Loucy (cell line): ENCODE measurements around the gene AK4.
A peak's percentile ranks its signal among the peaks of the same experiment; 100 is the strongest.

ENCODE experiments used
- H2AFZ ChIP-seq: fragments of 200-600 bp; sonication (generic); 2 replicates; pipeline ENCODE4 v1.6.0; 2016; ENCODE audit warnings: antibody characterized with exemption, mild to moderate bottlenecking, low read length, moderate library complexity
- H3F3A ChIP-seq: fragments of 200-600 bp; 2 replicates; pipeline ENCODE4 v1.6.0; 2016; ENCODE audit warnings: antibody characterized with exemption, low read depth, mild to moderate bottlenecking
- H3K27me3 ChIP-seq: fragments of 200-600 bp; sonication (generic); 2 replicates; pipeline ENCODE4 v1.6.1; 2014; ENCODE audit warnings: low read length, mild to moderate bottlenecking; ENCODE audit not compliant: insufficient read depth, poor library complexity, severe bottlenecking
- H3K36me3 ChIP-seq: fragments of 200-600 bp; sonication (generic); 2 replicates; pipeline ENCODE4 v1.6.1; 2016; ENCODE audit warnings: low read length; ENCODE audit not compliant: insufficient read depth
- H3K4me1 ChIP-seq: fragments of 200-600 bp; sonication (generic); 2 replicates; pipeline ENCODE4 v1.5.1; 2014; ENCODE audit warnings: low read length, mild to moderate bottlenecking; ENCODE audit not compliant: insufficient read depth, poor library complexity, severe bottlenecking
- H3K4me2 ChIP-seq: fragments of 200-600 bp; sonication (generic); 2 replicates; pipeline ENCODE4 v1.6.0; 2014; ENCODE audit warnings: antibody characterized with exemption, low read length, low read depth, mild to moderate bottlenecking; ENCODE audit not compliant: poor library complexity, severe bottlenecking
- H3K4me3 ChIP-seq: fragments of 200-600 bp; sonication (generic); 2 replicates; pipeline ENCODE4 v1.5.1; 2014; ENCODE audit warnings: low read length, mild to moderate bottlenecking, mixed read lengths; ENCODE audit not compliant: poor library complexity, severe bottlenecking
- H3K79me2 ChIP-seq: fragments of 200-600 bp; sonication (generic); 2 replicates; pipeline ENCODE4 v1.6.1; 2014; ENCODE audit warnings: low read length; ENCODE audit not compliant: insufficient read depth
- H3K9ac ChIP-seq: fragments of 200-600 bp; sonication (generic); 2 replicates; pipeline ENCODE4 v1.6.0; 2014; ENCODE audit warnings: mild to moderate bottlenecking, low read depth, low read length, moderate library complexity; ENCODE audit not compliant: poor library complexity, severe bottlenecking
- H3K9me2 ChIP-seq: fragments of 200-600 bp; sonication (generic); replicated peaks from 2 replicates; pipeline ENCODE4 v1.6.1; 2016; ENCODE audit warnings: low read depth, low read length, mixed read lengths
- H3K9me3 ChIP-seq: fragments of 200-600 bp; sonication (generic); 2 replicates; pipeline ENCODE4 v1.6.1; 2014; ENCODE audit warnings: mild to moderate bottlenecking, antibody characterized with exemption, low read length, low read depth; ENCODE audit not compliant: insufficient read depth
- H4K20me1 ChIP-seq: fragments of 200-600 bp; sonication (generic); 2 replicates; pipeline ENCODE4 v1.6.0; 2014; ENCODE audit warnings: antibody characterized with exemption, low read length, mild to moderate bottlenecking; ENCODE audit not compliant: insufficient read depth, poor library complexity, severe bottlenecking
- EZH2phosphoT487 ChIP-seq: fragments of 200-600 bp; IDR thresholded peaks from 2 replicates; pipeline ENCODE4 v1.6.1; 2018; ENCODE audit warnings: antibody characterized with exemption, mild to moderate bottlenecking, moderate library complexity, borderline replicate concordance
- TF ChIP-seq, protein P1 (sequence below): fragments of 200-600 bp; sonication (generic); conservative IDR thresholded peaks from 2 replicates; pipeline ENCODE4 v1.5.1; 2014; ENCODE audit warnings: mild to moderate bottlenecking, antibody characterized with exemption, low read length

AK4 gene

DNA sequence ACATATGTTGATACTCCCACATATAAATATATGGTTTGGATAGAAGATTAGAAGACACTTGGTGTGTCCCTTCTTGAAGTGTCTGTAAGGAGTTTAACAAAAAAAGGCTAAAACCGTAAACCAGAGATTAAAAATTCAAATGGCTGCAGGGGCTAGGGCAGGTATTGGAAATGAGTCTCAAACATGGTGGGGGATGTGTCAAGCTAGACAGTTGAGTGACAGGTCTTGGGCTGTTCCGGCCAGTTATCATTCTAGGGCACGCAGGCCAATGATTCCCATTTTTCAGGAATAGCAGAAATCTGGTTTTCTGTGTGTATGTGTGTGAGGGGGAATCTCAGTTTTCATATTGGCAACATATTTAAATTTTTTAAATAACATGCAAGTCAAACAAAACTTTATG lies 77.2 kb downstream of the AK4 start:
- H3F3A ChIP-seq, result peaks cover 8% of the 10 kb centered on the region
- no peak overlapping the region for H2AFZ ChIP-seq
- TF ChIP-seq, protein P1, sequence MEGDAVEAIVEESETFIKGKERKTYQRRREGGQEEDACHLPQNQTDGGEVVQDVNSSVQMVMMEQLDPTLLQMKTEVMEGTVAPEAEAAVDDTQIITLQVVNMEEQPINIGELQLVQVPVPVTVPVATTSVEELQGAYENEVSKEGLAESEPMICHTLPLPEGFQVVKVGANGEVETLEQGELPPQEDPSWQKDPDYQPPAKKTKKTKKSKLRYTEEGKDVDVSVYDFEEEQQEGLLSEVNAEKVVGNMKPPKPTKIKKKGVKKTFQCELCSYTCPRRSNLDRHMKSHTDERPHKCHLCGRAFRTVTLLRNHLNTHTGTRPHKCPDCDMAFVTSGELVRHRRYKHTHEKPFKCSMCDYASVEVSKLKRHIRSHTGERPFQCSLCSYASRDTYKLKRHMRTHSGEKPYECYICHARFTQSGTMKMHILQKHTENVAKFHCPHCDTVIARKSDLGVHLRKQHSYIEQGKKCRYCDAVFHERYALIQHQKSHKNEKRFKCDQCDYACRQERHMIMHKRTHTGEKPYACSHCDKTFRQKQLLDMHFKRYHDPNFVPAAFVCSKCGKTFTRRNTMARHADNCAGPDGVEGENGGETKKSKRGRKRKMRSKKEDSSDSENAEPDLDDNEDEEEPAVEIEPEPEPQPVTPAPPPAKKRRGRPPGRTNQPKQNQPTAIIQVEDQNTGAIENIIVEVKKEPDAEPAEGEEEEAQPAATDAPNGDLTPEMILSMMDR, result no peak
- no peak for TF ChIP-seq EZH2phosphoT487
- H3K4me1 ChIP-seq, result peaks cover 14% of the 10 kb centered on the region
- H3K9ac ChIP-seq, result no peak overlapping the region
- no peaks in the 10 kb centered on the region for H3K9me3 ChIP-seq
- H4K20me1 ChIP-seq, result no peaks in the 10 kb centered on the region
- H3K79me2 ChIP-seq, result peaks cover 14% of the 10 kb centered on the region; the same call in 1 of the 2 replicates
- H3K36me3 ChIP-seq, result peaks cover 61% of the 10 kb centered on the region; the same call in 1 of the 2 replicates
- no peaks in the 10 kb centered on the region for H3K27me3 ChIP-seq
- H3K9me2 ChIP-seq, result no peaks in the 10 kb centered on the region
- H3K4me2 ChIP-seq, result no peak overlapping the region
- no peak overlapping the region for H3K4me3 ChIP-seq

- no peaks in the 10 kb centered on the region for H3K79me2 ChIP-seq
- H3K9me2 ChIP-seq, result no peaks in the 10 kb centered on the region
- peak overlapping the region; percentile 64 for H3K9ac ChIP-seq
- H3K4me2 ChIP-seq, result peak overlapping the region; percentile 68
- peaks cover 26% of the 10 kb centered on the region; the same call in 1 of the 2 replicates for H3K36me3 ChIP-seq
- H4K20me1 ChIP-seq, result no peaks in the 10 kb centered on the region
- H2AFZ ChIP-seq, result no peak overlapping the region
- H3K4me3 ChIP-seq, result no peak overlapping the region
- peaks cover 29% of the 10 kb centered on the region for H3F3A ChIP-seq
- no peaks in the 10 kb centered on the region for H3K9me3 ChIP-seq
- peaks cover 53% of the 10 kb centered on the region for H3K4me1 ChIP-seq
- TF ChIP-seq, protein P1, result no peak
- no peak for TF ChIP-seq EZH2phosphoT487
- H3K27me3 ChIP-seq, result no peaks in the 10 kb centered on the region
These were observed 81.2 kb downstream of the AK4 start for GRCh38 chr1:65229201-65229600.

GRCh38 chr1:65229754-65230339 lies 81.8 kb downstream of the AK4 start:
- Histone ChIP-seq H2AFZ (no peak overlapping the region), H3K27me3 (no peaks in the 10 kb centered on the region), H3K9ac (peak overlapping the region; percentile 64), H3K36me3 (peaks cover 20% of the 10 kb centered on the region; the same call in 1 of the 2 replicates), H3K4me2 (peak overlapping the region; percentile 68), H3K4me1 (peaks cover 56% of the 10 kb centered on the region), H3K9me2 (no peaks in the 10 kb centered on the region), H3F3A (peaks cover 29% of the 10 kb centered on the region), H3K9me3 (no peaks in the 10 kb centered on the region), H3K4me3 (peak overlapping the region; percentile 43), H4K20me1 (no peaks in the 10 kb centered on the region), H3K79me2 (no peaks in the 10 kb centered on the region)
- no peak for TF ChIP-seq EZH2phosphoT487
- TF ChIP-seq, protein P1, result 0 out of 2 replicates have a peak, but pooled peaks have one; percentile 17
